Heart right ventricle (tissue), 16 donors: ENCODE results near the gene ZFHX2. TPM values are rescaled to one million over a fixed set of nuclear protein-coding genes. Genes with fewer than 3 reads are reported as not detected.

ENCODE experiments used
- ATAC-seq, 8 donors: fragments of 200-7000 bp; cut with Tn5 transposase; one replicate each; pipeline ENCODE4 v1.9.1; 2020; ENCODE audit warnings: mild to moderate bottlenecking in 8 of 8, moderate library complexity in 8 of 8, moderate number of reproducible peaks in 1 of 8
- DNase-seq, 2 donors: peaks; one replicate each; pipeline ENCODE4 v3.0.0-alpha.2; 2020
- H3K27ac ChIP-seq, 10 donors: fragments of 200-600 bp; sonication (generic) in 2 of 10; one replicate each; pipeline versions ENCODE4 v1.5.0 to v1.8.0; 2020 to 2022; ENCODE audit warnings: mild to moderate bottlenecking in 3 of 10
- H3K27me3 ChIP-seq, 7 donors: fragments of 200-600 bp; one replicate each; pipeline ENCODE4 v1.8.0; 2021 to 2022; ENCODE audit warnings: mild to moderate bottlenecking in 2 of 7
- H3K36me3 ChIP-seq, 9 donors: fragments of 200-600 bp; sonication (generic) in 1 of 9; one replicate each; pipeline versions ENCODE4 v1.5.0 to v1.8.0; 2020 to 2022; ENCODE audit warnings: mild to moderate bottlenecking in 2 of 9
- H3K4me1 ChIP-seq, 9 donors: fragments of 200-600 bp; sonication (generic) in 1 of 9; one replicate each; pipeline versions ENCODE4 v1.5.0 to v1.8.0; 2020 to 2022; ENCODE audit warnings: mild to moderate bottlenecking in 4 of 9
- H3K4me3 ChIP-seq, 10 donors: fragments of 200-600 bp; sonication (generic) in 2 of 10; one replicate each; pipeline versions ENCODE4 v1.5.0 to v1.8.0; 2020 to 2022; ENCODE audit warnings: mild to moderate bottlenecking in 7 of 10, moderate library complexity in 2 of 10
- H3K9me3 ChIP-seq, 11 donors: fragments of 200-600 bp in 10 of 11; sonication (generic) in 2 of 11; one replicate each; pipeline versions ENCODE4 v1.5.0 to v1.8.0; 2013 to 2022; ENCODE audit warnings: mild to moderate bottlenecking in 2 of 11, control low read depth in 1 of 11, moderate library complexity in 1 of 11
- WGBS, 2 donors: extraction: QIAGEN DNeasy Blood & Tissue Kit; methylation state at CpG; one replicate each; pipeline ENCODE4 v1.1.7; 2013; ENCODE audit warnings: inconsistent platforms in 1 of 2; 5-methylcytosine and 5-hydroxymethylcytosine counted together
- intact Hi-C, 10 donors: fragments of 100-400 bp; cut with DNase I; formaldehyde crosslinking; loops; one replicate each; pipeline versions ENCODE4 v1.11.1 to v1.14.2; 2022
- polyA plus RNA-seq, 2 donors: library from polyadenylated mRNA; stranded (reverse); fragments of 200-250 nt; gene quantifications; one replicate each; pipeline ENCODE4 v1.2.3, GENCODE V29; 2013
- total RNA-seq, 10 donors: library from RNA; stranded (reverse); fragmentation: NEBNext Ultra II Directional in 3 of 10; extraction: Animal tissue kit (Norgen Biotek cat#: 25700) in 3 of 10; gene quantifications; one replicate each; pipeline versions ENCODE4 v1.2.1 to v1.2.4, GENCODE V29; 2021 to 2023
- TF ChIP-seq, protein P1 (sequence below), 9 donors: fragments of 200-600 bp; sonication (generic) in 2 of 9; IDR thresholded peaks; one replicate each; pipeline versions ENCODE4 v1.5.0 to v1.8.0; 2021 to 2022; ENCODE audit warnings: antibody characterized with exemption in 9 of 9, mild to moderate bottlenecking in 5 of 9, moderate library complexity in 1 of 9
- donor health status: Arrhythmogenic right ventricular cardiomyopathy.
- donor health status: ischemic (EF 13 %, LVEDD 7.1; RV severe dilation, severe dysfunction).
- donor health status: healthy with polysubstance abuse.
- donor health status: DM: no; HTN: yes; CAD: no.
- donor health status: DM: no; HTN: no; CAD: no.
- donor health status: ischemic (EF 25% LVEDD 6.9; RV normal size, moderate dysfunction).
- donor health status: ischemic (EF 25% LVEDD 5.7; RV mildly dilated, moderate dysfunction).
- donor health status: healthy.
- donor health status: DM: yes; HTN: yes; CAD: no.
- donor health status: Ischemic cardiomyopathy.
- donor health status: ischemic (EF 35%, LVEDD 5.7; RV mildly dilated, moderate dysfunction).
- donor health status: nonischemic (EF 11% LVEDD 7.7; RV severe dilation, severe dysfunction).
- donor health status: DM: yes; HTN: yes; CAD: no.
- donor health status: PGD.
- donor health status: ischemic (EF 29% LVEDD 5.4; RV normal size, mild dysfunction).
- donor health status: nonischemic (EF 23%, LVEDD 6.1; RV moderate dilation, normal function).

Gene ZFHX2
- total and polyA plus RNA-seq, 12 donors: 0.25 to 1.9 (median 0.97) TPM

DNA sequence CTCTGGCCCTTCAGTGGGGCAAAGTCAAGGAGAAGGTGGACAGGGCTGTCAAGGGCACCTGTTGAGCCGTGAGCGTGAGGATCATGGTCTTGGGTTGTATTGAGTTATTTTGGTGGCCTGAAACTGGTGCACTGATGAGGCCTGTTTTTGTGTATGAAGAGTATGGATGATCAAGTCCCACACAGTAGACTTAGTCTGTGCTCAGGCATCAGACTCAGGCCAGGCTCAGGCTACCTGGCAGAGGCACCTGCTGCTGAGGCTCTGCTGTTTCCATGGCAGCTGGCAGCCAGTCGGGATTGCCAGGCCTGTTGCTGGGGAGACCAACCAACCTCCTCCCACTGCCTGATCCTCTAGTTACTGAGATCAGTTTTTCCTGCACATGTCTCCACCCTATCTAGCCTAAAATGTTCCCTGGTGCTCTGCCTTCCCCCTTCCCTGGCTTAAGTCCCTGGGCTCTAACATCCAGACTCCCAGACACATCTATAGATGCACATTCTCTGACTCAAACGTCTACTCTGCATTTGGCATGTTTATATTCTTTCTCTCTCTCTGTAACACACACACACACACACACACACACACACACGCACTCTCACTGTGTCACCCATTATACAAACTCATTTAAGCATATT is 21.9 kb upstream of the ZFHX2 start:
- 81 to 85% methylated on average over 5 of the region's 5 CpGs for WGBS, 2 donors
- Histone ChIP-seq H3K27ac (peak overlapping the region in 1 of 10 donors; percentile 32), H3K4me3 (no peak overlapping the region), H3K4me1 (peaks cover 0 to 37% (median 10%) of the 10 kb centered on the region in 9 donors), H3K36me3 (no peaks in the 10 kb centered on the region), H3K9me3 (no peaks in the 10 kb centered on the region), H3K27me3 (peaks cover 22 to 66% (median 46%) of the 10 kb centered on the region in 7 donors)
- intact Hi-C loops: no loop called here
- DNase-seq: no peak
- TF ChIP-seq, protein P1, sequence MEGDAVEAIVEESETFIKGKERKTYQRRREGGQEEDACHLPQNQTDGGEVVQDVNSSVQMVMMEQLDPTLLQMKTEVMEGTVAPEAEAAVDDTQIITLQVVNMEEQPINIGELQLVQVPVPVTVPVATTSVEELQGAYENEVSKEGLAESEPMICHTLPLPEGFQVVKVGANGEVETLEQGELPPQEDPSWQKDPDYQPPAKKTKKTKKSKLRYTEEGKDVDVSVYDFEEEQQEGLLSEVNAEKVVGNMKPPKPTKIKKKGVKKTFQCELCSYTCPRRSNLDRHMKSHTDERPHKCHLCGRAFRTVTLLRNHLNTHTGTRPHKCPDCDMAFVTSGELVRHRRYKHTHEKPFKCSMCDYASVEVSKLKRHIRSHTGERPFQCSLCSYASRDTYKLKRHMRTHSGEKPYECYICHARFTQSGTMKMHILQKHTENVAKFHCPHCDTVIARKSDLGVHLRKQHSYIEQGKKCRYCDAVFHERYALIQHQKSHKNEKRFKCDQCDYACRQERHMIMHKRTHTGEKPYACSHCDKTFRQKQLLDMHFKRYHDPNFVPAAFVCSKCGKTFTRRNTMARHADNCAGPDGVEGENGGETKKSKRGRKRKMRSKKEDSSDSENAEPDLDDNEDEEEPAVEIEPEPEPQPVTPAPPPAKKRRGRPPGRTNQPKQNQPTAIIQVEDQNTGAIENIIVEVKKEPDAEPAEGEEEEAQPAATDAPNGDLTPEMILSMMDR (IDR thresholded peaks at IDR 0.05): no peak
- ATAC-seq: no peak

DNA sequence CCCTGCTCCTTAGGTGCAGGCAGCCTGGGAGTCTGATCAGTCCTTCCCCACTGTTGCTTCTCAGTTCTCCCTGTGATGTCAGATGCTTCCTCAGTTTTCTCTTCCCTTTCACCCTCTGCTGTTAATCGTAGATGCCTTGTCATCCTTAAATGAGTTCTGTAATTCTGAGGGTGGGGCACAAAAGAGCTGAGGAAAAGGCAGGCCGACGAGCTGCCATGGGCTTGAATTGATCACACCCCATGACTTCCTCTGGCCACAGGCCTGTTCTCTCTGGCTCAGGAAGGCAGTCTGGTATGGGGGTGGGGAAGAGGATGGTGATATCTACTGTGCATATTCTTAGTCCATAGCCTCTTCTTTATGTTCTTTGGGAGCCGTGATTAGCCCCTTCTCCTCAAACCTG is 21.3 kb upstream of the ZFHX2 start:
- H3K27me3 ChIP-seq: peaks cover 22 to 60% (median 40%) of the 10 kb centered on the region in 7 donors
- ATAC-seq (peak in 6 of 8 donors; percentile 19 to 60 (median 28)), DNase-seq (no peak)
- H3K36me3 ChIP-seq: no peaks in the 10 kb centered on the region
- H3K27ac ChIP-seq: peak overlapping the region in 1 of 10 donors; percentile 61
- WGBS, 2 donors: 33 to 40% methylated on average over 4 of the region's 4 CpGs
- TF ChIP-seq, protein P1 (IDR thresholded peaks at IDR 0.05): no peak
- no peak overlapping the region for H3K4me3 ChIP-seq
- no peaks in the 10 kb centered on the region for H3K9me3 ChIP-seq
- peaks cover 2 to 44% (median 16%) of the 10 kb centered on the region in 9 donors for H3K4me1 ChIP-seq
- intact Hi-C loops: no loop called here

DNA sequence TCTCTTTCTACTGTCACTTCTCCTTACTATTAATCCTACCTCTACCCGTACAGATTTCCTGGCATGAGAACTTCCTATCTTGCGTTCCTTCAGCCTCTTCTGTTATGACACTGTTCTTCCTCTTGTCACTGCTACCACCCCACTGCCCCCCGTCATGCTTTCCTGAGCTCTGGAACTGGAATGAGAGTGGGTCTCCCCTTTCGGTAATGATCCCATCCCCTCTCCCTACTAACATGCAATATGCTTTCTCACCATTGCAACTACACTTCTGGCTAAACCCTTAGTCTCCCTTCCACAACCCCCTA is 20.9 kb upstream of the ZFHX2 start:
- Histone ChIP-seq H3K27me3 (peaks cover 21 to 57% (median 36%) of the 10 kb centered on the region in 7 donors), H3K27ac (peak overlapping the region in 1 of 10 donors; percentile 61), H3K4me1 (peaks cover 2 to 47% (median 17%) of the 10 kb centered on the region in 9 donors), H3K9me3 (no peaks in the 10 kb centered on the region), H3K4me3 (no peak overlapping the region), H3K36me3 (no peaks in the 10 kb centered on the region)
- ATAC-seq: no peak
- WGBS, 2 donors: 61 to 63% methylated on average over 4 of the region's 4 CpGs
- no peak for DNase-seq
- intact Hi-C loops: no loop called here
- TF ChIP-seq, protein P1 (IDR thresholded peaks at IDR 0.05): no peak

DNA sequence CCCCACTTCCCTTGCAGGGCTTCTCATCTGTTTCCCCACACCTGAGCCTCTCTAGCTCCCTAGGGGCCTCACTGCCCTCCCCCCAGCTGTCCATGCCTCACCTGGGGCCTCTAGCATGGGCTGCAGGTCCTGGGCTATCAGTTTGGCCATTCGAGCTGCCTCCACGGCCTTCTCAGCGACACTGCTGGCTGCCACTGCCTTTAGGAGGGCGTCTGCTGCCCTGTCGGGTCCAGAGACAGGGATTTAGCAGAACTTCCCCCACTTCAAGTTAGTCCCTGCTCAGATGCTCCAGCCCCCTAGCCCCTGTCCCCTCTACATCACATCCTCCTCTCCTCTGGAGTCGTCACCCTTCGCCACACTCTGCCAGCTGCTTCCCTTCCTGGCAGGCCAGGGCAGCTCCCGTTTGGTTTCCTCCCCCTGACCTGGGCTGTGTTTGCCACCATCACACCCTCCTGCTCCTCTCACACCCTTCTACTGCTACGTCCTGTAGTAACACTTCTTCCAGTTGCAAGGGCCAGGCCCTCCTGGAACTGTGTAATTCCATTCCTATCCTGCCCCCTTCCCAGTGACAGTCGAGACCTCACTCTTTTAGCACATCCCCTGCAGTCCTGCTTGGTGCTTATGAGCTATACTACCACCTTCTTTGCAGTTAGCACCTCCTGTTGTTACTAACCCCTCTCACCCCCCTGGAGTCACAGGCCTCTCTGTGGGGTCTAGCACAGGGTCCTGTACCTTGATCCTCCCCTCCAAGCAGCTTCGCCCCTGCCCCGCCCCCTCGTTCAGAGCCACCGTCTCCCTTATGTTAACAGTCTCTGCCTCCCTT is 20.3 kb upstream of the ZFHX2 start:
- TF ChIP-seq, protein P1 (IDR thresholded peaks at IDR 0.05): no peak
- H3K36me3 ChIP-seq: no peaks in the 10 kb centered on the region
- WGBS, 2 donors: 65 to 67% methylated on average over 14 of the region's 14 CpGs
- peak overlapping the region in 1 of 10 donors; percentile 61 for H3K27ac ChIP-seq
- no peak for ATAC-seq
- no peak overlapping the region for H3K4me3 ChIP-seq
- DNase-seq: no peak
- peaks cover 15 to 51% (median 31%) of the 10 kb centered on the region in 7 donors for H3K27me3 ChIP-seq
- H3K9me3 ChIP-seq: no peaks in the 10 kb centered on the region
- H3K4me1 ChIP-seq: peaks cover 2 to 44% (median 14%) of the 10 kb centered on the region in 9 donors
- intact Hi-C loops: no loop called here
